ENCODE data around the gene CCND3. TPM values are rescaled to one million over a fixed set of nuclear protein-coding genes. Genes with fewer than 3 reads are reported as not detected.

Gene CCND3
- total and polyA plus RNA-seq, 2 of the 8 experiments (the other 6 are each of a cell fraction or from before 2014, with no cell fraction given): 30.6 to 32.9 TPM

GRCh38 chr6:41901882-41902519 lies 39.6 kb downstream of the CCND3 start:
- Histone ChIP-seq H3K4me2 (ENCODE audit: insufficient read depth in 1 of 2, low read depth in 2 of 2, low read length in 2 of 2) (no peak overlapping the region), H2AFZ (ENCODE audit: low read length) (no peak overlapping the region), H3K18ac (ENCODE audit: extremely low read depth, low read length) (no peak overlapping the region), H2BK120ac (replicated peaks; ENCODE audit: low read depth, low read length) (no peak overlapping the region), H2BK15ac (ENCODE audit: low read length) (no peak overlapping the region), H3K14ac (ENCODE audit: insufficient read length) (no peak overlapping the region), H2BK12ac (ENCODE audit: low read depth, low read length) (no peak overlapping the region), H3K27me3 (replicated peaks in 1 of 4; ENCODE audit: control insufficient read depth in 3 of 4, extremely low read depth in 1 of 4, insufficient read depth in 3 of 4, low read length in 3 of 4) (no peaks in the 10 kb centered on the region), H4K20me1 (replicated peaks in 1 of 2; ENCODE audit: control insufficient read depth in 1 of 2, insufficient read depth in 2 of 2, low read length in 2 of 2) (peaks cover 0 to 2% of the 10 kb centered on the region in 2 experiments), H3K23me2 (ENCODE audit: low read depth, low read length) (no peaks in the 10 kb centered on the region), H3K36me3 (ENCODE audit: control insufficient read depth in 2 of 4, insufficient read depth in 4 of 4, low read length in 3 of 4) (peaks cover 4 to 14% (median 10%) of the 10 kb centered on the region in 4 experiments), H3K79me1 (ENCODE audit: low read depth, low read length) (no peaks in the 10 kb centered on the region), H2BK5ac (ENCODE audit: low read depth, low read length) (no peak overlapping the region), H4K91ac (replicated peaks; ENCODE audit: insufficient read length, low read length) (no peak overlapping the region), H3K4me3 (ENCODE audit: extremely low read depth in 1 of 4, insufficient read depth in 2 of 4, low read depth in 3 of 4, low read length in 4 of 4) (no peak overlapping the region), H3K4me1 (replicated peaks in 1 of 4; ENCODE audit: control insufficient read depth in 3 of 4, insufficient read depth in 4 of 4, low read length in 3 of 4) (no peaks in the 10 kb centered on the region), H4K5ac (ENCODE audit: insufficient read length, low read depth, low read length) (no peak overlapping the region), H2BK20ac (ENCODE audit: low read length) (no peak overlapping the region), H3K27ac (ENCODE audit: low read depth, low read length) (no peak overlapping the region), H3K79me2 (ENCODE audit: control insufficient read depth in 1 of 2, insufficient read depth in 2 of 2, low read length in 2 of 2) (no peaks in the 10 kb centered on the region), H3K4ac (replicated peaks; ENCODE audit: insufficient read length, low read depth, low read length) (no peak overlapping the region), H3K9me3 (ENCODE audit: insufficient read depth in 2 of 2, low read depth in 1 of 2, low read length in 1 of 2) (no peaks in the 10 kb centered on the region), H4K8ac (ENCODE audit: extremely low read depth, insufficient read depth, low read length) (no peak overlapping the region), H3K9ac (replicated peaks in 1 of 4; ENCODE audit: extremely low read depth in 1 of 4, low read depth in 3 of 4, low read length in 3 of 4) (no peak overlapping the region), H3K23ac (ENCODE audit: insufficient read length) (no peak overlapping the region), H3K56ac (replicated peaks; ENCODE audit: insufficient read length, low read depth, low read length) (no peak overlapping the region), H2AK5ac (ENCODE audit: low read depth, low read length) (no peak overlapping the region)
- DNase-seq (ENCODE audit: low read depth in 1 of 2, low spot score in 2 of 2) (peak in 1 of 2 experiments; percentile 53), FAIRE-seq (no peak)
- 89% methylated on average over 1 of the region's 1 CpG; no CpG with 5 or more reads in 1 of the 2 experiments for WGBS, 2 experiments (ENCODE audit: extremely low coverage in 1 of 2, insufficient coverage in 1 of 2, insufficient read length in 1 of 2, insufficient replicate concordance in 2 of 2, low coverage in 1 of 2, low lambda C conversion rate in 2 of 2, missing lambda C conversion rate in 1 of 2)
- TF ChIP-seq RAD21 (IDR thresholded peaks at IDR 0.05 in 1 of 2, conservative IDR thresholded peaks at IDR 0.05 in 1 of 2; ENCODE audit: low read depth in 2 of 2, low read length in 2 of 2) (peak; percentile 49 to 65), JUND (IDR thresholded peaks at IDR 0.05; ENCODE audit: low read length) (no peak), CTCF (IDR thresholded peaks at IDR 0.05; ENCODE audit: control extremely low read depth in 1 of 3, insufficient read depth in 1 of 3, low read depth in 1 of 3, low read length in 3 of 3) (peak; percentile 25 to 56 (median 44))
- POLR2A ChIA-PET (ENCODE audit: partially characterized antibody): interaction anchor here (0.8 kb wide), 1 partner anchor 46 kb away, joined by 3 read pairs; no protein-coding TSS in a partner anchor
- CTCF ChIA-PET (ENCODE audit: partially characterized antibody): interaction anchor here (1.0 to 1.5 kb wide), 4 partner anchors 15 to 143 kb away, joined by 4 to 5 read pairs (median 4); partner anchors contain the start of gene TOMM6

Data from H1 (cell line).